SHP77 (cell line): ENCODE measurements around the gene NANOS1.
"Not testable (repeated sequence)": the region's sequence is repeated elsewhere in the genome, so short reads cannot be mapped to it uniquely, and the experiment has no call there.

ENCODE experiments used
- DNase-seq, 2 experiments: peaks; one replicate each; lab custom pipeline; 2025; lab: John Stamatoyannopoulos, UW

NANOS1 gene

GRCh38 chr10:119007211-119007574, 22.3 kb upstream of the NANOS1 start:
- no peak for DNase-seq

GRCh38 chr10:119020627-119020946, 8.9 kb upstream of the NANOS1 start:
- no peak for DNase-seq

DNA sequence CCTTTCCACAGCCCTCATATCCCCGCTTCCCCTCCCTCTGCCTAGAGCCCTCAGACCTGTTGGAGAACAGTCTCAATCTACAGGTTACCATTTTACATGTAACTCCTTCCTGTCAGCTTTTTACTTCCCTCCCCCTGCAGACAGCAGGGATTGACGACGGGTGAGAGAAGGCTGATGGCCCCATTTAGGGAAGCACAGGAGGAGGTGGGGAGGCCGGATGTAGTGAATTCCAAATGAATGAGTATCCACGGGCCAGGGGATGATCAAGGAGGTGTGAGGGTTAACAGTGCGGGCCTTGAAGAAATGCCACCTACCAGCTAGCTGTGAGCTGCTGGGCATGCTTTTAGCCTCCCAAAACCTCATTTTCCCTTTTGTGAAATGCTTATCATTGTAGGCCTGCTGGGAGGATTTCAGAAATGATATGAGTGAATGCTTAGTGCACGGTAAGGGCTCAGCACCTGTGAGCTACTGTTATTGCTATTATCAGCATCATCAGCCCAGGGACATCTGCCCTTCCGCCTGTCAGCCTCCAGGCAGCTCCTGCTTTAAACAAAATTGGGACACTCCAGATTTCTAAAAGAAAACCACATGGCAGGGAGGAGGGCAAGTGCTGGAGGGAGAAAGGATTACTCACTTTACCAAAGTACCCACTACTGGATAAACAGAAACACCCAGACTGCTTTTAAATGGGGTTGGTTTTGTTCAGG, 6.5 kb upstream of the NANOS1 start:
- no peak for DNase-seq

DNA sequence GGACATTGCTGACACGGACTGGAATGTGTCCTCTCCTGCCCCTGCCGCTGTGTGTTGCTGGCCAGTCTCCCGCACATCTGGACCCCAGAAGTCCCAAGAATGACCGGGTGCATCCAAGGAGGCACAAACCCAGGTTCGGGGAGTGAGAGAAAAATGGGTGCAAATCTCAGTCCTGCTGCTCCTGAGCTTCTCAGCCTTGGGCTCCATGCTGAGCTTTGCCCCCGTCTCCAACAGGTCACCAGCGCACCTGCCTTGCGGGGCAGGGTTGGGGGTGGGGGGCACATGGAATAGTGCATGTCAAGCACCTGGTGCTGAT, 6.0 kb upstream of the NANOS1 start:
- DNase-seq, result no peak

DNA sequence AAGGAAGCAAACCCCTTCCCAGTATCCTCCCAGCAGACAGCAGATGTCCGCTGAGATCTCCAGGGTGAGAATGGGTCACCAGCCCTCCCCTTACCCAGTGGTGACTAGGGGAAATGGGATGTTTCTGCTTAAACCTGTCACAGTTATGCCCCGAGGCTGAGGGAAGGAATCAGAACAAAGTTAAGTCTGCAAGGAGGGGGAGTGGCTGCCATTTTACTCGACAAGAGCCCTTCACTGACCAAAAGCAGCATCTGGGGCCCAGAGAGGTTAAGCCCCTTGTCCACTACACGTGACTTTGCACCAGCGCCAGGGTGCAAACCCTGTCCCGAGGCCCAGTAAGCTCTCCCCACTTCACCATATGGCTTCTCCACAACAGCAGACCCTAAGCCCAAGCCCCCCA, 4.6 kb upstream of the NANOS1 start:
- DNase-seq, result no peak

DNA sequence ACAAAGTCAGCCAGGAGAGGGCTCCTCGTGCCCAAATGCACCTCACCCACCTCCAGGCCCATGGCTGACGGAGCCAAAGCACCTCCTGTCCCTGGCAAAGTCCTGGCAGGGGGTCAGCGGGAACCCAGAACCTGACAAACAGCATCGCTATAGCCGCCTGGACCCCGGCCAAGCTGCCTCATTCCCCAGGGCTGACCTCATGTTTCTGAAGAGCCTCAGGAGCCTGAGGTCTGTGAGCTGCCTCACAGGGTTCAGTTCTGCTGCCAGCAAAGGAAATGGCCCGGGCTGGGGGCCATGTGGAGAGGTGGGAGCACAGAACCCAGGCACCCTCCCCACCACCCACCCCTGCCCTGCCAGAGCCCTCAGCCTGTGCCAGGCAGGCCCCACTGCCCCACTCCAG, 4.2 kb upstream of the NANOS1 start:
- peak; percentile 19 to 20 for DNase-seq

GRCh38 chr10:119025776-119026175, 3.7 kb upstream of the NANOS1 start:
- DNase-seq, result peak; percentile 51 to 58

DNA sequence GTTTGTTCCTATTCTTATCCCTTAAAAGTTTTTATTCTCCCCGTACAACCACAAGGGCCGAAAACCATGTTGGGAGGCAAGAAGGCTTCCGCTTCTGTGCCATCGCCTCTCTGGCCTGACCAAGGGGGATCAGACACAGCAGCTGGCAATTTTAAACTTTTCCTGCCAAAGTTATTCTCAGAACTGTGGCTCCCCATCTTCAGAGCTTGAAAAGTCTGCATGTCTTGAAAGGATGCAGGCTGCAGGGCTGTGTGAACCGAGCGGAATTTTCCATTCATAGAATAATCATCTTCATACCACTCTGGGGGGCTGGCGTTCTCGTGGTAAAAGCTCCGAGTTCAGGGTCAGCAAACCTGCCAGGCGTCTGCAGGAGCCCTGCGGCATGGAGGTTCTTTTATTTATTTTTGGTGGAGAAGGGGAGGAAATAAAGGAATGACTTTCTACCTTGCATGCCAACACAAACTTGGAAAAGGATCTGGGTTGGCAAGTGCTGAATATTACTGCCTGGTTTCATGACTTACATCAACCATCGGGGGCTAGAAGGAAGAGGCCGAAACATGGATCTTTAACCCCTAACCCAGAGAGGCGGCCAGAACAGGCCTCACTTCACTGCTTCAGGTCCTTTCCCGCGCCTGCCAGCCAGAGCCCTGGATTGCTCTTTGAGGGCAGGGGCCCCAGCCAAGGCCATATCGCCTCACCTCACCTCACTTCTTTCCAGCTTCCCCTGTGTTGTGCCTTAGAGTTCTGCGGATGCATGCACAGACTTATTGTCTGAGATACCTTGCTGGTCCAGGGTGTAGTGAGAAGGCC, 3.0 kb upstream of the NANOS1 start:
- no peak for DNase-seq

GRCh38 chr10:119028445-119028899, 1.0 kb upstream of the NANOS1 start:
- not testable (repeated sequence) for DNase-seq

- peak; percentile 88 for DNase-seq
These were observed 458 bp upstream of the NANOS1 start for GRCh38 chr10:119028900-119029612.

- DNase-seq, result peak; percentile 49 to 63
These were observed 1.1 kb downstream of the NANOS1 start for GRCh38 chr10:119030421-119031250.

- no peak for DNase-seq
These were observed 2.1 kb downstream of the NANOS1 start for GRCh38 chr10:119031496-119032059.

- no peak for DNase-seq
These were observed 9.6 kb downstream of the NANOS1 start for GRCh38 chr10:119039161-119039560.

DNA sequence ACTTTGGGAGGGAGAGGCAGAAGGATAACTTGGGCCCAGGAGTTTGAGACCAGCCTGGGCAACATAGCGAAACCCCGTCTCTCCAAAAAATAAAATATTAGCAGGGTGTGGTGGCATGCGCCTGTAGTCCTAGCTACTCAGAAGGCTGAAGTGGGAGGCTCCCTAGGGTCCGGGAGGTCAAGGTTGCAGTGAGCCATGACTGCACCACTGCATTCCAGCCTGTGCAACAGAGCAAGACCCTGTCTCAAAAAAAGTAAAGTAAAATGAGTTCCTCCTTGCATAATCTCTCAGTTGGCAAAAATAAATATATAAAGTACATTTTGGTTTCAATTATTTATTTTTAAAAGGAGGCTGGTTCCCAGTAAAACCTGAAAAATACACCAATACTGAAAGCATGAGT, 11.8 kb downstream of the NANOS1 start:
- DNase-seq, result no peak

- DNase-seq, result no peak
These were observed 12.7 kb downstream of the NANOS1 start for GRCh38 chr10:119042169-119042568.

GRCh38 chr10:119045561-119045960, 16.0 kb downstream of the NANOS1 start:
- DNase-seq, result no peak

DNA sequence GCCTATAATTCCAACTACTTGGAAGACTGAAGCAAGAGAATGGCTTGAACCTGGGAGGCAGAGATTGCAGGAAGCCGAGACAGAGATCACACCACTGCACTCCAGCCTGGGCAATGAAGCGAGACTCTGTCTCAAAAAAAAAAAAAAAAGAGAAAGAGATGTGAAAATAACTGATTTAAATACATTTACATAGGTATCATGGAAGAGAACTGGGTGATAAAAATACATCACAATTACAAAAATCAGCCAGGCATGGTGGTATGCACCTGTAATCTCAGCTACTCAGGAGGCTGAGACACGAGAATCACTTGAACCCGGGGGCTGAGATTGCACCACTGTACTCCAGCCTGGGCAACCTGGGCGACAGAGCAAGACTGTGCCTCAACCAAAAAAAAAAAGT, 19.8 kb downstream of the NANOS1 start:
- DNase-seq, result no peak

DNA sequence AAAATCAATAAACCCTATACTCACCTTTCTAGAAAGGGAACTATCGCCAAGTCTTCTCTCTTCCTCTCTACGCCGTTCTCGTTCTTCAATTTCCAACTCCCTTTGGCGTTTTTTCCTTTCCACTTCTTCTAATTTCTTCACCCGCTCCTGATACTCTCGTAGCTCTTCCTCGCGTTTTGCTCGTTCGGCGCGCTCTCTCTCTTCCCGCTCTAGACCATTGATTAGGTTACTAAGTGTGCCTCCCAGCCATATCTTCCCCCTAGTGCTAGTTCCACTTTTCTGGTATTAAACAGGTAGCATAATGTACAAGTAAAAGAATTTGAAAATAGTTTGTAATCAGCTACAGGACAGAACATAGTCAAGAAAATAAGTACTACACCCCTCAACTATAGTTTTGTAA, 20.3 kb downstream of the NANOS1 start:
- DNase-seq, result no peak

GRCh38 chr10:119051775-119052174, 22.3 kb downstream of the NANOS1 start:
- DNase-seq, result no peak

DNA sequence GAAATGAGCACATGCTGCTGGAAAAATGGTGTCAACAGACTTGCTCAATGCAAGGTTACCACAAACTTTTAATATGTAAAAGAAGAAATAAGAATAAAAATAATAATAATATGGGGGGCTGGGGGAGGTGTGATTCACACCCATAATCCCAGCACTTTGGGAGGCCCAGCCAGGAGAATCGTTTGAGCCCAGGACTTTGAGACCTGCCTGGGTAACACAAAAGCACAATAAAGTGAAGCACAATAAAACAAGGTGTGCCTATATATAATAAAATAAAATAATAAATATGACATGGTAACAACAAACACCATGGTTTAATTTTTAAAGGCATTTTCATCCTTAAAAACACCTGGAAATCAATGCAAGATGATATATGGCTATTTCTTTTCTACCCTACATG, 26.0 kb downstream of the NANOS1 start:
- no peak for DNase-seq

DNA sequence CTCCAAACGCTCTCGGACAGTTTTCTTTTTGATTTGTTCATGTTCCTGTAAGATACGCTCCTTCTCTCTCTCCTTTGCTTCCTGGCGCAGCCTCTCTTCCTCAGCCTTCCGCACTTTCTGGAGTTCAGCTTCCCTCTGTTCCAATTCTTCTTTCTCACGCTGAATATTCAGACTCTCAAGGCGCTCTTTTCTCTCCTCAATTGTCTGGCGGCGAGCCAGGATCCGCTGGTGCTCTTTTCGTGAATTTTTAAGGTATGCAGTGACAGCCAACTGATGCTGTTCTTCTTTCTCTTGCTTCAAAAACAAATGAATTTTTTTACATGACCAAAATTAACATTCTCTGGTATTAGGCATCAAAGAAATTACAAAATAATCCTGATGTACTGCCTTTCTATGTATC, 28.5 kb downstream of the NANOS1 start:
- no peak for DNase-seq

DNA sequence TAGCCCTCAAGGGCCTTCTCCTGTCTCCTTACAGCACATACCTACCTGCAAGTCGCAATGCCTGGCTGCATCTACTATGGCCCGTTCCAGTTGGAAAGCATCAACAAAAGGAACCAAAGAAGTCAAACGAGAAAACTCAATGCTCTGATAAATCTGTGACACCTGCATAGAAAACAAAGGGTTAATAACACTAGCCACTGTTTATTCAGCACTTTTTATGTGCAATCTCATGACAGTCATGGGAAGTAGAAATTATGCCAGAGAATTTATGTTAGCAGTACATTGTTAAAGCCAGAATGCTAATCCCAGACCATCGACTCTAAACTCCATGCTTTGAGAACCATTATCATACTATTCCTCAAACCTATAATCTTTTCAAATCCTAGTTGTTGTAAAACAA, 30.0 kb downstream of the NANOS1 start:
- DNase-seq, result no peak
